HG03175 (cell line): ENCODE results near the gene ANXA6.
A peak's percentile ranks its signal among the peaks of the same experiment; 100 is the strongest.
"Not testable (repeated sequence)": the region's sequence is repeated elsewhere in the genome, so short reads cannot be mapped to it uniquely, and the experiment has no call there.

Experiments used
- ATAC-seq: cut with Tn5 transposase; IDR thresholded peaks from one replicate; pipeline ENCODE4 v1.9.1; 2021; ENCODE audit warnings: mild to moderate bottlenecking, moderate library complexity; ENCODE audit not compliant: unreplicated experiment

ANXA6 gene

DNA sequence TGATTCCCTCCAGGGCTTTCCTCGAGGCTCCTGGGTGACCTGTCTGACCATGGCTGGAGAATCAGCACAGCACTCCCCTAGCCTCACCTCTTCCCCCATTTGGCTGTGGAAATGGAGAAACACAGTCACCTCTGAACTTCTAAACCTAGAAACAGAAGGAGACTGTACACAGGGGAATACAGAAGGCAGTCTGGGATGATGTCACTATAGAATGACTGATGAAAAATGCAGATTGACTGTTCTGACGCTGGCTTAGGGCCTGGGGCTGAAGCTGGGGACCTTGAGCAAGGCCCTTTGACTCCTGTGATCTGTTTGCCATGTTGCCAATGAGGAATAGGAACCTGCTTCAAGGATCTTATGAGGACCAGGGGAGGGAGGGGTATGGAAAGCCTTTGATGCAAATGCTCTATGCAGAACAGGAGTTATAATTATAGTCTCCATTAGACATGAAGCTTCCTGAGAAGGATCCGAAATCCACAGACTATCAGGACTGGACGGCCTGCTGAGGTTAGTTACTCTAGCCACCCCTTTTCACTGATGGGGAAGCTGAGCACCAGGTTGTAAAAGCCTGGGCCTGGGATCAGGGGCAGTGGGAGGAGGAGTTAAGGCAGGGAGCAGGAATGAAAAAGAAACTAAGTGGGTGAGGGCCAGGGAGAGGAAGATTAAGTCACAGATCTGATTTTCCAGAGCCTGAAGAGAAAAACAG lies 24.4 kb upstream of the ANXA6 start:
- ATAC-seq, result no peak

DNA sequence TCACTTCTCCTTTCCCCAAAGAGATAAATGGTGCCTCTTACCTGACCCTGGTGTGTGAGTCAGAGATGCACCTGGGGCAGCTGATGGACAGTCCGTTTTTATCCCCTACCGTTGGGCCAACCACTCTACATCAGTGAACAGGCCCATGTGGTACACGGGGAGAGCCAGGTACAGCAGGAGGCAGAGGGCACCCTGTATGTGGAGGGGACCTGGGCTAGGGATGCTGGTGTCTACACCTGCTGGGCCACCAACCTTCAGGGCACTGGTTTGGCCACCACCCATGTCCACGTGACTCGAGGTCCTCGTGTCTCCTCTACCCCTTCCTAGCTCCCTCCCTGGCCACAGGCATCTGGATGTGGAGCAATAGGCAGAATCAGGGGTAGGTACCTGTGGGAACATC lies 22.7 kb upstream of the ANXA6 start:
- ATAC-seq, result no peak

- no peak for ATAC-seq
These were observed 21.9 kb upstream of the ANXA6 start for GRCh38 chr5:151179489-151179840.

DNA sequence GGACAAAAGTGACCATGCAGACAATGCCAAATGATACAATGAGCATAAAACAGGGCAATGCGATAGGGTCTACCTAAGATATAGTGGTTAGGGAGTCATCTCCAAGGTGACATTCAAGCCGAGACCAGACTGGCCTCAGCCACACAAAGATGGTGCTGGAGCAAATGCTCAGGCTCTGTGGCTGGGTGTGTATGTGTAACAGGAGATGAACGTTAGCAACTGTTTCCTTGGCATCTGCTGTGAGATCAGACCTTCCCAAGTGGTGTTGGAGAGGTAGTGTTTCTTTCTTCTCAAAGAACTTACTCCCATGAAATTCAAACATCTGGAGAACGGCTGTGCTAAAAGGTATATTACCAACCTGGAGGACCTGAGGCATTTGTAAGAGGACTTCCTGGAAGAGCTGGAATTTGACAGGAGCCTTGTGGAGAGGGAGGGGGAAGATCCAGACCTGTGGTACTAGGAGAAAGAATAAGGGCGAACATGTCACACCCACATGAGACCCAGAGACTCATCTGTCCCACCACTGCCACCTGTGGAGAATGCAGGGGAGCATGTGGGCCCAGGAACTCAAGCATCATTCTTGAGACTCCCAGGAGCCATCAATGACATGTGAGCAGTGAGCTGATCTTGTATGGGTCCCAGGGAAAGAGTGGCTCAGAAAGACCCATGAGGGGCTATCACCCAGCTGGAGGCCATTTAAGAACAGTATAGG lies 21.4 kb upstream of the ANXA6 start:
- no peak for ATAC-seq

DNA sequence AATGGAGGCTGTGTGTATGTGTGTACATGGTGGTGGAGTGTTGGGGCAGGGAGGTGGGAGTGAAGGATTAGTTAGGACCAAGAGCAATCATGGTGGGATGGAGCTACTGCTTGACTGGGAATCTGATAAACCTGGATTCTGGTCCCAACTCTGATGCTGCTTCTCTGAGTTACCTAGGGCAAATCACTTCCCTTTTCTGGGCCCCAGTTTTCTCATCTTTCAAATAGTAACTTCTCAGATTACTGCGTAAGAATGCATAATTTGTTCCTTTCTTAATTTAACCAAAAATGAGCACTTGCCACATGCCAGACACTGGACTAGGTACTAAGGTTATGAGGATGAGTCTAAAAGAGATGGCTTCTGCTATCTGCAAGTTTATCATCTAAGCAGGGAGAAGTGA lies 20.8 kb upstream of the ANXA6 start:
- ATAC-seq, result no peak

DNA sequence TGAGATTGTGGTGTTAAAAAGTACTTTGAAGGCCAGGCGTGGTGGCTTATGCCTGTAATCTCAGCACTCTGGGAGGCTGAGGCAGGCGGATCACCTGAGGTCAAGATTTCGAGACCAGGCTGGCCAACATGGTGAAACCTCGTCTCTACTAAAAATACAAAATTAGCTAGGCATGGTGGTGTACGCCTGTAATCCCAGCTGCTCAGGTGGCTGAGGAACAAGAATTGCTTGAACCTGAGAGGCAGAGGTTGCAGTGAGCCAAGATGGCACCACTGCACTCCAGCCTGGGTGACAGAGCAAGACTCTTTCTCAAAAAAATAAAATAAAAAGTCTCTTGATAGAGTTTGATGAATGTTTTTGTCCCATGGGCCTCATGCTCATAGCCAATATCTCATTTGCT lies 18.7 kb upstream of the ANXA6 start:
- not testable (repeated sequence) for ATAC-seq

DNA sequence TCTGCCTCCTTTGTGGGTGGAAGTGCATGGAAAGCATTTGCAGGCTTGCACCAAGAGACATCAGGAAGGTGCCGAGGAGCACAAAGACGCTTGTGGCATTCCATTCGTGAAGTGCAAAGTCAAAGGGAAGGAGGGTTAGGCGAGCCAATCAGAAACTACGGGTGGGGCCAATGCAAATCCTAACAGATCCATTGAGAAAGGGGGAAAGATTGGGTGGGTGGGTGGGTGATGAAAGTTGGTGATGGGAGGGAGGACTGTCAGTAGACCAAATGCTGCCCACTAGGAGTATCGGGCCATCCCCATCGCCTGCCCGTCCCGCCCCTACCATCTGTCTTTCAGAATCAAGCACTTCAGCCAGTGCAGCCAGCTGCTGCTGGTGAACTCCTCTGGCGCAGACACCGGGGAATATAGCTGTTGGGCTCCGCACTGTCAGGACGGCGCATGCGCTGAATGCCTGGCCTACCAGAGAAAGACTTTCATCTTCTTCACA lies 17.1 kb upstream of the ANXA6 start:
- no peak for ATAC-seq

- ATAC-seq, result no peak
These were observed 16.4 kb upstream of the ANXA6 start for GRCh38 chr5:151173711-151174611.

DNA sequence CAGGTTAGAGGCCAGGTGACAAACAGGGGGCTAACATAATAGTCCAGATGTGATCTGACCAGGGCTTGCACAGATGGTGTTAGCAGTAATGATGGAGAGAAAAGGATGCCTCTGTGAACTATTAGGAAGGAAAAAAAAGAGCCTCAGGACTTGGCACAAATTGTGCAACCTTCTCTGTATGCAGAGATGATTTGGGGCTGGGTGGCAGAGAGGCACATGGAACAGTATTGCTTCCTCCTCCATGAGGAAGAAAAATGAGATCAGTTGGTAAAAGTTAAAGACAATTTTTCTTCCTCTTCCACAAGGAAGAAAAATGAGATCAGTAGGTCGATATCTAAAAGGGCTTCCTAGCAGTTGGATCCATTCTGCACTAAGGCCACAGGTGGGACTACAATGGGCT lies 13.9 kb upstream of the ANXA6 start:
- no peak for ATAC-seq

DNA sequence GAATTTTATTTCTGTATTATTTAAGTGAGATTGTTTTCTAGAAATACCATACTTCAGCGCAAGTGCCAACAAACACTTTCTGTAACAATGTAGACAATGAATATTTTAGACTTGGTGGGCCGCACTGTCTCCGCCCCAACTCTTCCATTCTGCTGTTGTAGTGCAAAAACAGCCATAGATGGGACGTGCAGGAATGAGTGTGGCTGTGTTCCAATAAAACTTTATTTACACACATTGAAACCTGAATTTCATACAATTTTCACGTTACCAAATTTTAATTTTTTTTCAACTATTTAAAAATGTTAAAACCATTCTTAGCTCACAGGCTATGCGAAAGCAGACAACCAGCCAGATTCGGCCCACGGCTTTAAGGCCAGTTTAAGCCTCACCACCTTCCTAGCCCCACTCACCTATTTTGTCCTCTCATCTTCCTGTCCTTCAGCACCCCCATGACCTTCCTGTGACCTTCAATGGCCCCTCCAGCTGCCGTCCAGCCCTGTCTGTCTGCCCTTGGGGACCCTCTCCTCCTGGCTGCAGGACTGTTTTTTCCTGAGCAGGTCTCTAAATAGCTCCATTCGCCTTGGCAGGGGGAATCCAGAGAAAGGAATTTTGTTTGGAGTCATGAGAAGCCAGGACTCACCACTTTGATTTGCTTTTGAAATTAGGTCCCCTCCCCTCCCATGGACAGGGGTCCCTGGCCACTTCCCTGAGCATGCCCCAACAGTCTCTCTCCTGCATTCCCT lies 11.2 kb upstream of the ANXA6 start:
- no peak for ATAC-seq

GRCh38 chr5:151167022-151167421 lies 9.4 kb upstream of the ANXA6 start:
- no peak for ATAC-seq

- ATAC-seq, result peak; percentile 91
These were observed 7.3 kb upstream of the ANXA6 start for GRCh38 chr5:151164687-151165392.

- no peak for ATAC-seq
These were observed 5.2 kb upstream of the ANXA6 start for GRCh38 chr5:151162776-151163175.

DNA sequence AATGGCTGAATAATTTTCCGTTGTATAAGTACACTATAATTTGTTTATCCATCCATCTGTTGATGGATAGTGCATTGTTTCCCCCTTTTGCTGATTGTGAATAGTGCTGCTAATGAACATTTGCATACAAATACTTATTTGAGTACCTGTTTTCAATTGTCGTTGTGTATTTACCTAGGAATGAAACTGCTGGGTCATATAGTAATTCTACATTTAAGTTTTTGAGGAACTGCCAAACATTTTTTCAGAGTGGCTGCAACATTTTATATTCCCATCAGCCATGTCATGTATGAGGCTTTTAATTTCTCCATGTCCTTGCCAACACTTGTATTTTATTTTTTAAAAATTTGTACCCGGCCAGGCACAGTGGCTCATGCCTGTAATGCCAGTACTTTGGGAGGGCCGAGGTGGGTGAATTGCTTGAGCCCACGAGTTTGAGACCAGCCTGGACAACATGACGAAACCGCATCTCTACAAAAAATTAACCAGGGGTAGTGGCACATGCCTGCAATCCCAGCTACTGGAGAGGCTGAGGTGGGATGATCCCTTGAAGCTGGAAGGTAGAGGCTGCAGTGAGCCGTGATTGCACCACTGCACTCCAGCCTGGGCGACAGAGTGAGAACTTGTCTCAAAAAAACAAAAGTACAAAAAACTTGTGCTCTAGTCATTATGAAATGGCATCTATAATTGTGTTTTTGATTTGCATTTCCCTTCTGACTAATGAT lies 2.2 kb upstream of the ANXA6 start:
- ATAC-seq, result no peak

DNA sequence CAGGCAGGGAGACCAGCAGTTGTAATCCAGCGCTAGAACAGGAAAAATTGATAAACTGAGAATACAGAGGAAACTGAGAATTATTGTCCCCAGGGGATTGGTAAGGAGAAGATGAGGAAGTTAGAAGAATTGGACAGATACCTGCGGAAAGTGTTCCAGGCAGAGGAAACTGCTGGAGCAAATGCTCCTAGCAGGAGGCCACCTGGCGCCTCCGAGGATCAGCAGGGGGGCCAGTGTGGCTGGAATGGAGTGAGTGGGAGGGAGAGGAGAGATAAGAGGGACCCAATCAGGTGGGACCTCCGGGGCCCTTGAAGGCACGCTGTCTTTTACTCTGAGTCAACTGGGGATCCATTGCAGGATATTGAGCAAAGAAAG lies 695 bp upstream of the ANXA6 start:
- no peak for ATAC-seq

DNA sequence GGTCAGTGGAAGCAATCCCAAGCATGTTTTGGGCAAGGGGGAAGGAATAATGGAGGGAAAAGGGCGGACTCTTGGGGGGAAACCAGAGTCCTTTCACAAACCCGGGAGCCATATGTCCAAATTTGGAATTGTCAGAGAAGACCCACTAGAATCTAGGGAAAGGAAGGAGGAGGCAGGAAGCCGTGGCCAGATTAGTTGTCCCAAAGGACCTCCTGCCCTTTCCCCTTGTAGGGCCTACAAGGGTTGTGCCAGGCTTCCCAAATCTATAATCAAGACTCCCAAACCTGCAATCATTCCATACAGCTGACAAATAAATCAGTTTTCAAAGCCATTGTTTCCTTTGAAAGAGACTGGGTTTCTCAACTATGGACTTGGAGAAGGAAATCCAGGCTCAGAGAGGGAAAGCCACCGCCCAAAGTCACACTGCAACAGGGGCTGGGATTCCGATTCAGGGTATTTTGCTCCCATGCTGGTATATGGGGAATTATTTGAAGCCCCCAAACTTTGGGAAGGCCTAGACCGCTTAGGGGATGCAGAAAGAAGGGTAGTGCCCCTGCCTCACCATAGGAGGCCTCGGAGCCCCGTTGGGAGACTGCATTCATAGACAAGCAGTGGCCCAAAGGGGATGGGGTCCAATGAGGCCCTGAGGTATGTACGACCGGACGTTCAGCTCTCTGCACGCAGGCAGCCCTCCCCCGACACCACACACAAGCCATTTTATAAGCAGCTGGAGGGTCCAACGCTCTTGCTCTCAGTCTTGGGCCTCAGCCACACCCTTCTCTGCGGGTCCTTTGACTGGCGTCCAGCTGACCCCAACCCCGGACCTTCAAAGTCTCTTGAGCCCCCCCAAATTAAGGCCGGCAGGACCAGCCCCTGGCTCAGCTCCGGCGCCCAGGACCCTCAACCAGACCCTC lies 815 bp downstream of the ANXA6 start:
- peak; percentile 34 for ATAC-seq

DNA sequence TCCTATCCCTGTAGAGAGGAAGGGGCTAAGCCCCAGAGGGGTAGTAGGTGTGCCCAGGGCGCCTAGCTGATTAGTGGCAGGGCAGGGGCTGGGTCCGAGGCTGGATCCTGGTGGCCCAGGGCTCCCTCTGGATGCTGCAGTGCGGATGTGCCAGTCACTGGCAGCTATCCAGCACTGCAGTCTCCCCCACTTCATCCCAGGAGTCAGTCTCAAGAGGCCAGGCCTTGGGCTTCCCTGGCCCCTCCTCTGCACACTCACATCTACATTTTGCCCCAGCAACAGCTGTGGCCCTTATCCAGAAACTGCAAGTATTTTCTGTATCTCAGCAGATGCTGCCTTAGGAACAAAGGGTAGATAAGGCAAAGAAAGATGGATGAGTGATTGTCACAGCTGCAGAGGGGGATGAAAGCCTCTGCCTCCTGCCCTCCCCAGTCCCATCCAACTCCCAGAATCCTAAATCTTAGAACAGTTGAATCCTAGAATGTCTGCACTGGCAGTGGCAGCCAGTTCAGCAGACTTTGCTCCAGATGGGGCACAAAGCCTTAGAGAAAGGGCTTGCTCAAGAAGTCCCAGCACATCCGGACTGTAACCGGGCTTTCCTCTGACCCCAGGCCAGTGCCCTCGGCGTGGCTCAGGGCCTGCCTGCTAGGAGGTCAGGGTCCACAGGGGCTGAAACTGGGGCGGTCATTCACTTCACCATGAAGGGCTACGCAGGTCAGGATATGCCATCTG lies 1.6 kb downstream of the ANXA6 start:
- no peak for ATAC-seq
